Measurements from ENCODE around the gene PHRF1.

PHRF1 gene

DNA sequence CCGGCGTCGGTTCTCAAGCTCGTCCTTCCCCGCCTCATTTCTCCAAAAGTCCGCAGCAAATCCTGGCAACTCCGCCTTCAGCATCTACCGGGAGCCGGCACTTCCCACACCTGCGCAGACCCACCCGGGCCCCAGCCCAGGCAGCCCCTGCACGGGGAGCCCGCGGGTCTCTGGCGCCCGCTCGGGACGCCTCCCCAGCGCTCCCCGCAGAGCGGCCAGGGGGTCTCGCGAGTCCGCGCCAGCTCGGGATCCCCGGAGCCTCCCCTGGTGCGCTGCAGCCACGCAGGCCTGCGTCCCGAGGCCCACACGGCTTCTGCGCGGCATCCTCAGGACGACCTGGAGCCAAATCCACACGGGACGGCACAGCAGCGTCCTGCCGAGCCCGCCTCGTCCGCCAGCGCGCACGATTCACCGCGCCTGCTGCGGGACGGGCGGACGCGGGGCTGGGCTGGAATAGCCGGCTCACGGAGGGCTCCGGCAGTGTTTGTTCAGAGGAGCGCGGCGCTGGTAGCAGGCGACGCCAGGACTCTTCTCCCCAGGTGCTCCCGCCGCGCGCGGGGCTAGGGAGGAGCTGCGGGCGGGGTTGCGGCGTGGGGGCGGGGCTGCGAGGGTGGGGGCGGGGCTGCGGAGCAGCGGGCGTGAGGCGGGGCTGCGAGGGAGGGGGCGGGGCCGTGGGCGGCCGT lies 816 bp upstream of the PHRF1 start:
- peak; percentile 34 for DNase-seq (ENCODE audit: low read depth)

DNA sequence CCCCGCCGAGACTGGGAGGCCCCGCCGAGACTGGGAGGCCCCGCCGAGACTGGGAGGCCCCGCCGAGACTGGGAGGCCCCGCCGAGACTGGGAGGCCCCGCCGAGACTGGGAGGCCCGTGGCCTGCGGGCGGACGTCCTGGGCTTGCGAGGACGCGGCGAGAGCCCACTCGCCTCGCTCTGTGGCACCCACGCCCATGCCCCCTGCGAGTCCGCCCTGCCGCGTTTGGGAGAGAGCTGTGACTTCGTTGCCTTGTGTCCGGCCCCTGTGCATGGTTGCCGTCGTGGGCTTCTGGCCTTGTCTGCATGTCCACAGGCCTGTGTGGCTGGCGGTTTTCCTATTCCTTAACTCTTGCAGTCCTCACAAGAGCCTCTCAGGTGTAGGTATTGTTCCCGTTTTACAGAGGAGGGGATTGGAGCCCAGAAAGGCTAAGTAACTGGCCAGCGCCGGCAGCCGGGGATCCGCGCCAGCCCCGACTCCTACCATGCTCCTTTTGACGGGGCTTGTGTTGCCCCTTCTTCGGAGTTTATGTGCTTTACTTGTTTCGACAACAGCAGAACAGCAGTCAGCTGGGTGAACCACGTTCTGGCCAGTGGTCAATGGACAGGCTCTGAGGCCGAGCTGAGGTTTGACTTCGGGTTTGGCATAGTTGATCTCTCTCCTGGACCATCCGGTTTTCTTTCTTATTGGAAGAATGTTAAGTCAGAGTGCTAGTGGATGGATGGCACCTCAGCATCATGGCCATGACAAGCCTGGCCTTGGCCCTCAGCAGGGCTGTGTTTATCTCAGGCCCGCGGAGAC lies 741 bp downstream of the PHRF1 start:
- DNase-seq (ENCODE audit: low read depth), result peak; percentile 21

DNA sequence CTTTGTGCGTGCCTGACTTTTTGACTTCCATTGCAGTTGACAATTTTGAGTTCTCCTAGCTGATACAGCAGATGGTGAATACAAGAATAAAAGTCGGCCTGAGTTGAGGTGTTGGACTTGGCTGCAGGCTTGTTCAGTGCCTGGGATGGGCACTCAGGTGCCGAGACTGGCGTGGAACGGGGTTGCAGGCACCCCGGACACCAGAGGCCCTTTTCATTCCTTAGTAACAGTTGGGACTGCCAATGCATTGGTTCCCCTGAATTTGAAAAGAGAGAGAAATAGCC lies 1.3 kb downstream of the PHRF1 start:
- no peak for DNase-seq (ENCODE audit: low read depth)

DNA sequence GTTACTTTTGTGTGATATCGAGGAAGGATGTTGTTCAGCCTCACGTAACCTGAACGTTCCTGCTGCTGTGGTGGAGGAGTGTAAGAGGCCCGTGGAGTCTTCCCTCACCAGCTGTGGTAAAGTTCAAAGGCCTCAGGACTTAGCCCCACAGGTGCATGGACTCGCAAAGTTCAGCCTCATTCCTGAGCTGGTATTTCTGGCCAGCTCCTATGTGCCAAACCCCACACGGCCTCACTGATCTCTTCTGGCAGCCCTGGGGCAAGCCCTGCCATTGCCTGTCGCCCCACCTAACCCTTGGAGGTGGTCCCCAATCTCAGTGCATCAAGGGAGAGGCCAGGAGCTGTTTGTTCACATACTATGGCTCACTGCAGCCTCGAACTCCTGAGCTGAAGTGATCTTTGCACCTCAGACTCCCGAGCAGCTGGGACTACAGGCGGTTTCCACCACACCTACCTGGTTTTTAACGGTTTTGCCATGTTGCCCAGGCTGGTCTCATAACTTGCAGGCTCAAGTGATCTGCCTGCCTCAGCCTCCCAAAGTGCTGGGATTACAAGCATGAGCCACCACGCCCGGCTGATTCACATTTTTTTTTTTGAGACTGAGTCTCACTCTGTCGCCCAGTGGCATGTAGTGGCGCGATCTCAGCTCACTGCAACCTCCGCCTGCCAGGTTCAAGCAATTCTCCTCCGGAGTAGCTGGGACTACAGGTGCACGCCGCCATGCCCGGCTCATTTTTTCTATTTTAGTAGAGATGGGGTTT lies 2.2 kb downstream of the PHRF1 start:
- DNase-seq (ENCODE audit: low read depth), result no peak

DNA sequence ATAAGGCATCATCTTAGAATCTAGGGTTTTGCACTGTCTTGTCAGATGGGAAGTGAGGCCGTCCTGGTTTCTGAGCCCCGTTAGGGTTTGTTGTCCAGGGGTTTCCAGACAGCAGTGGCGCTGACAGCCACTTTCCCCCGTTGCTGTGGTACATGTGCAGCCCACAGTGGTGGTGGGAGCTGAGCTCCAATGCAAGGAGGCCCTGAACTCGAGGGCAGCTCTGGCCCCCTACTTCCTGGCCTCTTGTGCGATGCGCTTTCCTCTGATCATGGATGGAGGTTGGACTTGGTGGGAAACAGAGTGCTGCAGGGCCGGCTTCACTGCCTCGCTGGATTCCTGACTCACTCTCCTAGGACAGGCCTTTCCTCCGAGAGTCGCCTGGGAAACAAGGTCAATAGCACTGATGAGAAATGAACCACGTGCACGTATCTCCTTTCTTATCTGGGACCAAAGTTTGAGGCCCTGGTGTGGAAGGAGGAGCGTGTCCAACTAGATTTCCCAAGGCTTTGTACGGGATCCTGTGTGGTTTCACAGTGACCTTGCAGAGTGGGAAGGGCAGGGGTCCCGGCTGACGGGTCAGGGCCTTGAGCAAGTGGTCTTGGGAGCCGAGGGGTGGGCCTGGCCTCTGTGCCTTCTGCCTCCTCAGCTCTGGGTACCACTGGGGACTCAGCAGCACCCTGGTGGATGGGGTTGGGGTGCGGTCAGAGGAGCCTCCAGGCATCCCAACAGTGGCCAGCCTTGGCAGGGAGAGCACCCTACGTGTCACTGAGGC lies 3.7 kb downstream of the PHRF1 start:
- DNase-seq (ENCODE audit: low read depth), result no peak

DNA sequence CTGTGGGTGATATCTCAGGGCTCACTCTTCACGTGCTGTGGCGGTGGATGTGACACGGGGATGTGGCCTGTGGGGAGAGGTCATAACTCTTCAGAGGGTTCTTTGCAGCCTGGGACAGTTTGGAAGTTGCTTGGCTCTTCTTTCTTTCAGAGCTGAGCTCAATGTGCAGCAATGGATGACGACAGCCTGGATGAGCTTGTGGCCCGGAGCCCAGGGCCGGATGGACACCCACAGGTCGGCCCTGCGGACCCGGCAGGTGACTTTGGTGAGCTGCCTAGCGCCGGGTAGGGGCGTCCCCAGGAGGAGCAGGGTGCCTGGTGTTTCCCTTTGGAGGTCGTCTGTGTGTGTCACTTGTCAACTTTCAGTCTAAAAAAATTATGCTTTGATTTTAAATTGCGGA lies 5.1 kb downstream of the PHRF1 start:
- no peak for DNase-seq (ENCODE audit: low read depth)

DNA sequence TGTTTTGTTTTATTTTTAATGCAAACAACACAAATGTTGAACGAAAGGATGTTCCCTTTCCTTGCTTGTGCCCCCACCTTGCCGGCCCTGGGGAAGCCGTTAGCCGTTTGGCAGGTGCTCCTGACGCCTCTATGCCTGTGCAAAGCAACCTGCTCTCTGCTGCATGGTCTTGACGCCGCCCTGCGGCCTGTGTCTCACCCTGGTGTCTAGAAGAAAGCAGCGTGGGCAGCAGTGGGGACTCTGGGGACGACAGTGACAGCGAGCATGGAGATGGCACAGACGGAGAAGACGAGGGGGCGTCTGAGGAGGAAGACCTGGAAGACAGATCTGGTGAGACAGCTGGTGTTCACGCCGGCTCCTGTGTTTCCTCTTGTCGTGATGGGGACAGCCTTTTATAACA lies 5.5 kb downstream of the PHRF1 start:
- DNase-seq (ENCODE audit: low read depth), result no peak

DNA sequence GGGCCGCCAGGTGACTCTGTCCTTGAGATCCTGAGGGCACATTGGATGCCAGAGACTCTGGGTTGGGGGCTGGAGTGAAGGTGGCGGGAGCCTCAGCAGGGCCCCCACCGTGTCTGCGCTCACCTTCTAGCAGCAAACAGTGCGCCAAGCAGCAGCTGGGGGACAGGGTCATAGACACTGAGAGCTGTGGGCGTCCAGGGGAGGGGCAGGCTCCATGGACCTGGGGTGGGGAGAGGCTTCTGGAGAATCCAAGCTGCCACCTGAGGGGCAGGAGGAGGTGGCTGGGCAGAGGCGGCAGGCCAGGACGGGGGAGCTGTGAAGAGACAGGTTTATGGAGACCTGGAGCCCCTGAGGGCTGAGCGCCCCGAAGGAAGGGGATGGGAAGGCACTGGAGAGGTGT lies 8.0 kb downstream of the PHRF1 start:
- DNase-seq (ENCODE audit: low read depth), result no peak

DNA sequence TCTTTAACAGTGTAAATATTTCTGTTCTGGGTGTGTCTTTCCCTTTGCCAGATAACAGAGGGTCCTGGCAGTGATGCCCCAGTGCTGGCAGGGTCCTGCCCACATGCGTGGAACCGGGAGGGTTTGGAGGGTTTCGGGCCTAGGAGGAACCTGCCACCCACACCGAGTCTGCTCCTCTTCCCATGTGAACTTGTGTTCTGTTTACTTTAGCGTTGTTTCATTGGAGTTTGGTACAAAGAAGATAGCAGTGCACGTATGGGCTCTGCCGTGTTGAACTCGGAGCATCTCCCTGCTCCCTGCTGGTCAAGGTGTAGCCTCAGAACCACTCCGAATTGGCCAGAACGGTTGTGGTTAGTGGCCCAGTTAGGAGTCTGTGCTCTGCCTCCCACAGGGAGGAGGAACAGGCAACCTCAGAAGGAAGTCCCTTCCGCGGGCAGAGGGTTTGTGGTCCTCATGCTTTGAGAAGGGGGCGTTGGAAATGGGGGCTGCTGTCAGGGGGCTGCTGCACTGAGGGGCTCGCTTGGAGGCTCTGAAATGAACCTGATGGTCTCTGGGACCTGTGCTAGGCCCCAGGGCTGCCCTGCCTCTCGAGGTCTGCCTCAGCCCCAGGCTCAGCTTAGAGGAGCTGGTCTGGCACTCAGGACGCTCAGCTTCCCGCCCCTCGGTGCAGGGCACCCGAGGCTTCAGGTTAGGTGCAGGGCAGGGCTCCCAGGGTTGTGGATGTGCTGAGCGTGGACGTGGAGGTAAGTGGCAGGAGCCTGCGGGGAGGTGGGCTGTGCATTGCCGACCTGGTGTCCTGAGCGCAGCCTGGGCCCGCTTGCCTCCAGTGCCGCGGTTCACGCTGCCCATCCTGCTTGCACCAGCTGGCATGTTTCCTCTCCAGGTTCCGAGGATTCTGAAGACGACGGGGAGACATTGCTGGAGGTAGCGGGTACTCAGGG lies 10.4 kb downstream of the PHRF1 start:
- no peak for DNase-seq (ENCODE audit: low read depth)

DNA sequence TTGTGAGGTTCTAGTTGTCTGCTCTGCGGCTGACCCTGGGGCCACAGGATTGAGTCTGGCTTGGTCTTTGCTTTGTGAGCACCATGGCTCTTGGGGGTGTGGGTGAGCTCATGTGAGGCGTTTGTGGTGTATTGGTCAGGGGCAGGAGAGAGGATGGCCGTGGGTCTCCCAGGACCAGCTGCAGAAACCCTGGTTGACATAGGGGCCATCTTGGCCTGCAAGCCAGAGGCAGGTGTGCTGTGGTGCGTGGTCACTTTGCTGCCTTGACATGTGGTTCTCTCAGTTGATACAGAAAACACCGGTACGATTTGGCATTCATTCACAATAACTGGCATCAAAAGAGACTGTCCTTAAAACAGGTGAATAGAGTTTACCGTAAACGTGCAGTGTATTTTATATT lies 11.3 kb downstream of the PHRF1 start:
- DNase-seq (ENCODE audit: low read depth), result no peak

DNA sequence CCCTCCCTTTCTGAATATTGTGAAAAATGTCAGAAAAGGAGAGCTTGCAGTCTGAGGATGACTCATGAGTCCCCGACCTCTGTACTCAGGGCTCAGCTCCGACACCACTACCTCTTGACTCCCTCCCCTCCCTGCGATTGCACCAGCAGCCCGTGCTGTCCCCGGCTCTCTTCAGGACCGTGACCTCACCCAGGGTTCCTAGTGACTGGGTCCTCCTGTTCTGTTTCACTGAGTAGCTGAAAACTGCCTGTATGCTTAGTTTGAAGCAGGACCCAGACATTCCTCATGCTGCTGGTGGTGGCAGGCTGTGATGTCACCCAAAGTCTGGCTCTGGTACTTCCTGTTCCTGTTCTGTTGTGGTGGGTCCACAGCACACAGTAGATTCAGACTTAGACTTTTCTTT lies 11.7 kb downstream of the PHRF1 start:
- DNase-seq (ENCODE audit: low read depth), result peak; percentile 76

DNA sequence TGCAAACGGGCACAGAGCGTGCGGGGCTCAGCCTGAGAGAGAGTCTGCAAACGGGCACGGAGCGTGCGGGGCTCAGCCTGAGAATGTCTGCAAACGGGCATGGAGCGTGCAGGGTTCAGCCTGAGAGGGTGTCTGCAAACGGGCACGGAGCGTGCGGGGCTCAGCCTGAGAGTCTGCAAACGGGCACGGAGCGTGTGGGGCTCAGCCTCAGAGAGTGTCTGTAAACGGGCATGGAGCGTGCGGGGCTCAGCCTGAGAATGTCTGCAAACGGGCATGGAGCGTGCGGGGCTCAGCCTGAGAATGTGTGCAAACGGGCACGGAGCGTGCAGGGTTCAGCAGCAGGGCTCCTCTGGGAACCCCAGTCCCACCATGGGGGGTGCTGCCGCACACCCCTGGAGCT lies 13.5 kb downstream of the PHRF1 start:
- no peak for DNase-seq (ENCODE audit: low read depth)

DNA sequence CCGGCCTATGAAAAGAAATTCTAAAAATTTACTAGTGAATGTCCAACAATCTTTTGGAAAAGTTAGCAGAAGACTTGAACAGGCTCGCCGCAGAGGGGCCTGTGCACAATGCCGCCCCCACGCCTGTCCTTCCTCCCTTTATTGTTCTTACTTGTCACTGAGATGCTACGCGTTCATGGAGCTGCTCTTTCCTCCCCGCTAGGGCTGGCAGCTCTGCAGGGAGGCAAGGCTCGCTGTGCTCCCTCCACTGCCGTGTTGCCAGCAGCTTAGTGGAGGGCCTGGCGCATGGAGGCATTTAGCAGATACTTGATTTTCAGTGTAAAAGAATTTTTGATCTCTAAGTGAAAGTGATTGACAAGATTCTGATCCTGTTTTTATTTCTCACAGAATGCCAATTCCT lies 14.7 kb downstream of the PHRF1 start:
- DNase-seq (ENCODE audit: low read depth), result no peak

DNA sequence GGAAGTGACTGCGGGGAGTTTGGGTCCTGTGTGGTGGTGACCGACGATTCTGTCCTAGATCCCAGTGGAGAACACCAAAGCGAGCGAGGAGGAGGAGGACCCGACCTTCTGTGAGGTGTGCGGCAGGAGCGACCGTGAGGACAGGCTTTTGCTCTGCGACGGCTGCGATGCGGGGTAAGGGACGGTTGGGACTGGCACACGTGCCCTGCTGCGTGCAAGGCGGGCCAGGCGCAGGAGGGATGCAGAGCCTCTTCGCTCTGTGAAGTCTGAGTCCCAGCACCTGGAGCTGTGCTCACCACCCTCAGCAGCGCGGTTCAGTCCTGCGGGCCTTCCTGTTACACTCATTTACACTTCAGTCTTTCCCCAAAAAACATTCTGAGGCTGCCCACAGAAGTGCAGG lies 16.2 kb downstream of the PHRF1 start:
- DNase-seq (ENCODE audit: low read depth), result no peak

DNA sequence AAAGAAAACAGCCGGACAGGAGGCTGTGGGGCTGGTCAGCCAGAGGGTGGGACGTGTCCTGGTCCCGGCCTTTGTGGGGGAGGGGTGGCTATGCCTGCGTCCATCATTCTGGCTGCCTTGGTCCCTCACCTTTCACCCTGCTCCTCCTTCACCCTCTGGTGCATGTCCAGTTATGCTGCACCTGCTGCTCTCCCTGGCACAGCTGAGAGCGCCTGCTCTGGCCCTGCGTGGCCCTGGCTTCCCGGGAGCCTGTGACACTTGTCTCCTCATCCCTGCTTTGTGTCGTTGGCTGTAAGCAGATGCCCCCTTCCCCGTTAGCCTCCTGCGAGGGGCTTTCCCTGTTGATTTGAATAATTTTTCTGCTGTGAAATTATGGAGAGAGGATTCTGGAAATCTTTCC lies 16.6 kb downstream of the PHRF1 start:
- DNase-seq (ENCODE audit: low read depth), result no peak

DNA sequence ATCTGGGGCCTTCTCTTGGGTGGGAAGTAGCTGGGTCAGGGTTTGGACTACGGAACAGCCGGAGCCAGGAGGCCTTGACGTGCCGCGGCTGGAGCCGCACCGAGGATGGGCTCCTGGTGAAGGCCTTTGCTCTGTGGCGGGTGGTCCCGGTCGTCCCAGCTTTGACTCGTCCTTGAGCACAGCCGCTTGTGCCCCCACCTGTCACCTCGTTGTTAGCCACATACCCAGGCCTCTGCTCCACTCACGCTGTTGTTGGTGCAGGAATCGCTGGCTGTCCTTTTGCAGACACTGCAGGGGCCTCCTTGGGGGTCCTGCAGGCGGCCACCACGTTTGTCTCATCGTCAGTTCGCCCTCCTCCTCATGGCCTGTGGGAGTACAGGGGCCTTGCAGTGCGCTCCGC lies 17.1 kb downstream of the PHRF1 start:
- no peak for DNase-seq (ENCODE audit: low read depth)

DNA sequence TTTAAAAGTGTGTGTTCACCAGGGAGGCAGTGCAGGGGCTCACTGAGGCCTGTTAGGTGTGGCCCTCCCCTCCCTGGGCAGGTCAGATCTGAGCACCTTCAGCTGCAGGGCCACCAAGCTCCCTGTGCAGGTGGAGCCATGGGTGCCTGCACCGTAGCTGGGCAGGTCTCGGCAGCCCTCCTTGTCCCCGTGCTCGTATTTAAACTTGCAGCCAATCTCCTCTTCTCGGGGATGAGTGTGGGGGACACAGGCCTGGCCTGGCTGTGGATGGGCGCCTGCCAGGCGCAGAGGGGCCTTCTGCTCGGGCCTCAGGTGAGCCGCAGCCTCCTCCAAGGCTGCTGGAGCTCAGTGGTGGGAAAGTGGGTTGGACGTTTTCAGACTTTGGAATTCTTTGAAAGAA lies 19.1 kb downstream of the PHRF1 start:
- DNase-seq (ENCODE audit: low read depth), result no peak

DNA sequence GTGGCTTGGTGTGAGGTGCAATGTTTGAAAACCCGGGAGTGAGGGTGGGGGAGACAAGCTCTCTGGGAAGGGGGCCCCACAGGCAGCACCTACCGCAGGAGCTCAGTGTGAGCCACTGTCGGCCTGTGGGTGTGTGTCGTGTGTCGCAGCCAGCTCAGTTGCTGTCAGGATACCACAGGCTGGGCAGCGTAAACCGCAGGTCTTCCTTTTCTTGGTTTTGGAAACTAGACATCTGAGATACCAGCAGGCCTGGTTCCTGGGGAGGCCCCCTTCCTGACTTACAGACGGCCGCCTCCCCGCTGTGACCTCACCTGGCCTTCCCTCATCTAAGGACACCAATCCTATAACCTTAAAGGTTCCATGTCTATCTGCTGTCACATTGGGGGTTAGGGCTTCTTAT lies 20.1 kb downstream of the PHRF1 start:
- no peak for DNase-seq (ENCODE audit: low read depth)

DNA sequence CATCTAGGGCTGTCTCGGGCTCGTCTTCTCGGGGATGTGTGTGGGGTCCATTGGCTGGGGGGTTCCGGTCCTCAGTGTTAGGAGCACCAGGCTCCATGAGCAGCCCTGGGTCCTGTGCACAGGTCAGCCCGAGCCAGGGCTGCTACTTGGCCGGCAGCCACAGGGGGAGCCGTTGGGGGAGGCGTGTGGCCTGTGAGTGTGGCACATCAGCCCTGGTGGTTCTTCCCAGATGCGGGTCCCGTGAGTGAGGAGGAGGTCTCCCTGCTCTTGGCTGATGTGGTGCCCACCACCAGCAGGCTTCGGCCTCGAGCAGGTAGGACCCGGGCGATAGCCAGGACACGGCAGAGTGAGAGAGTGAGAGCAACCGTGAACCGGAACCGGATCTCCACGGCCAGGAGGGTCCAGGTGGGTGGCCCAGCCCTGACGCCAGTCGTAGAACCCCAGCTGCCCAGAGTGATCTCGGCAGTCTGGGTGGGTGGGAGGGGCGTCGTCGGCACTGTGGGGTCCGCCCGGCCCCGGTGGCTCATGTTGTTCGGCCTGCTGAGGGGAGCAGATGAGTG lies 21.0 kb downstream of the PHRF1 start:
- no peak for DNase-seq (ENCODE audit: low read depth)

DNA sequence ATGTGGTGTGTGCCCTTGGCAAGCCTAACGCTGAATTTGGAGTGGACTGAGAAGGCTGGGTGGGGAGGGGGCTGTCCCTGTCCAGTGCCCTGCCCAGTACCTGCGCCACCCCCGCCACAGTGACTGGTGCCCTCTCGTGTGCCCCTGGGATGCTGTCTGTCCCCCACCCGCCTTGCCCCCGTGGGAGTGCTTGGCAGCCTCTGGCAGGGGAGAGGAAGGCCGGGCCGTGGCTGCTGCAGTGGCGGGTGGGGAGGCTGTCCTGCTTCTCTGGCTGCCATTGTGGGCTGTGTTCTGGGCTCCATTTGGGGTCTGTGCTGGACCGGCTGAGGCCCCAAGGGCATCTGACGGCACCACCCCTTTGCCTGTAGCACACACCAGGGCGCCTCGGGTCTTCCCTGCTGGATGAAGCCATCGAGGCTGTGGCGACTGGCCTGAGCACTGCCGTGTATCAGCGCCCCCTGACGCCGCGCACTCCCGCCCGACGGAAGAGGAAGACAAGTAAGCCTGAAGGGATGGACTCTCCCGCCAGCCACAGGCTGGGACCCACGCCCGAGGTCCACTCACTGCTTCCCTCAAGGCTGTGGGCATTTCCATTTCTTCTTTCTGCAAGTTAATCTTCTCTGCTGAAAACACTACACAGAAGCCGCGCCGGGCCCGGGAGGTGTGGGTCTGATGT lies 21.9 kb downstream of the PHRF1 start:
- no peak for DNase-seq (ENCODE audit: low read depth)

Measured in ELR (cell line).